GM19240 (cell line): ENCODE data around the gene TUBG1.
A peak's percentile ranks its signal among the peaks of the same experiment; 100 is the strongest.
"Not testable (repeated sequence)": the region's sequence is repeated elsewhere in the genome, so short reads cannot be mapped to it uniquely, and the experiment has no call there.

Source experiments
- DNase-seq: peaks from one replicate; pipeline ENCODE4 v3.0.0; 2011; ENCODE audit warnings: low spot score; ENCODE audit not compliant: insufficient read length

Gene TUBG1

DNA sequence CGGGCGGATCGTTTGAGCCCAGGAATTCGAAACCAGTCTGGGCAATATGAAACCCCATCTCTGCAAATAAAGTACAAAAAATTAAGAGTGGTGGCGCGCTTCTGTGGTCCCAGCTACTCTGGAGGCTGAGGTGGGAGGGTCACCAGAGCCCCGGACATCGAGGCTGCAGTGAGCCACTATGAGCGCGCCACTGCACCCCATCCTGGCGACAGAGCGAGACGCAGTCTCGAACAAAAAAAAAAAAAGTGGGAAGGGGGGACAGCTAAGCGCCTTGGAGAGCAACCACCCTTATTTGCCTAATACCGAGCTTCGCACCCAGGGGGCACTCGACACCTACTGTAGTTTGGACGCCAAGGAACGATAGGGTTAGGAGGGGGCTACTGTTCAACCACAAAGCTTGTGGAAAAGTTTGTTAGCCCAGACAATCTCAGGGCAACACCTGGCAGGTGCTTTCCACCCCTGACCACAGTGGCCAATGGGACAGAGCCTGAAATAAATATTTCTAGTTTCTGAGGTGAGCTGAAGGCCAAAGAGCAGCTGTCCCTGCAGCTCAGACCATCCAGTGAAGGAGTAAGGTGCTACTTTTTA, 31.1 kb upstream of the TUBG1 start:
- peak; percentile 58 for DNase-seq

GRCh38 chr17:42579794-42580551, 29.5 kb upstream of the TUBG1 start:
- no peak for DNase-seq

DNA sequence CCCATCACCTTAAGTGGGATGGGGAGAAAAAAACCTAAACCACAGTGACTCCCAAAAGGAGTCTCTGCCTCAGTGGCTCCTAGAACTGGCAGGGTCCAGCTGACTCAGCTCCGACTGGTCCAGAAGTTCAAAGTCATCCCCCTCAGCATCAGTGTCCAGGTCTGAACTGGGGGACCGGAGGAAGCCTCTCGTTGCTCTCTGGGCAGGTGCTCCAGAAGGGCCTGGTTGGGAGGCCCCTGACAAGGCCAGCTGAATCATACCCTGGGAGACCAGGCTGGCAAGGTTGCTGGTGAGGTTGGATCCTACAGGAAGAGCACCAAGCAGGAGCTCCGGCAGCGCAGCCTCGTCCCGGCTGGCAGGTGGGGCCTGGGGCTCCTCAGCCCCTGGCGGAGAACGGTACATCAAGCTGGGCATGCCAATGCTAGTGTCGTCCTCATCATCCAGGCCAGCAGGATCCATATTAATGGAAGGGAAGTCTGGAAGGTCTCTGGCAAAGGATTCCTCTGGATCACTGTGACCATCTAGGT, 27.7 kb upstream of the TUBG1 start:
- no peak for DNase-seq

DNA sequence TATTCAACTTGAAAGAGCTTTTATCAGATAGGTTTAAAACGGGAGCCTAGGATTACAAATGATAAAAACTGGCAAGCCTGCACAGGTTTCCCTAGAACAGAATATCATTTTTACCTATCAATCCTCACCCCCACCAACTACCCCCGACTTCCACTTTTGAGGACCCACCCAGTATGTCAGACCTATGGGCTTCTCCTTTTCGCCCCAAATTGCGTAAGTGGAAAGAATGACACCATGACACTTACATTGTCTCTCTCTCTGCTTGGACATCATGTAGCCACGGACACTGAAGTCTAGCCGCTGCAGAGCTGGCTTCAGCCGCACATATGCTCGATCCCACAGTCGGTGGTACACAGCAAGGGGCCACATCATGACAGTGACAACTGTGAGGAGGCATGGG, 24.6 kb upstream of the TUBG1 start:
- DNase-seq = no peak

GRCh38 chr17:42585353-42585752, 24.1 kb upstream of the TUBG1 start:
- no peak for DNase-seq

- DNase-seq = peak; percentile 67
Measured at GRCh38 chr17:42586514-42587230, 22.8 kb upstream of the TUBG1 start.

GRCh38 chr17:42590886-42591285, 18.6 kb upstream of the TUBG1 start:
- DNase-seq = no peak

GRCh38 chr17:42591411-42591810, 18.1 kb upstream of the TUBG1 start:
- DNase-seq = no peak

GRCh38 chr17:42596386-42596785, 13.1 kb upstream of the TUBG1 start:
- DNase-seq = no peak

GRCh38 chr17:42598905-42599304, 10.6 kb upstream of the TUBG1 start:
- DNase-seq = no peak

GRCh38 chr17:42603318-42603717, 6.2 kb upstream of the TUBG1 start:
- DNase-seq = no peak

DNA sequence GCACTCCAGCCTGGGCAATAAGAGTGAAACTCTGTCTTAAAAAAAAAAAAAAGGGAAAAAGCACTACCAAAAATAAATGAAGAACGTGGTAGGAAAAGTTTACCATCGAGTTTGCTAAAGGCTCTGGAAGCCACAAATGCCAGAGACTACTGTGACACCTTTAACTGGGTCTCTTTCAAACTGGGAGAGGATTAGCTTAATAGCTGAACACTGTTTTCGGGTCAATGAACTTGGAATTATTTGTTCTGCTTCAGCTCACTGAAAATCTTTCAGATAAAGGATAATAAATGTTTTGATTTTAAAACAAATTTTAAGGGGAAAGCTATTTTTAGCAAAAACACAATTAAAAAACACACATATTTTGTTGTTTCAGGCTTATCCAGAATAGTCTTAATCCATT, 1.7 kb upstream of the TUBG1 start:
- no peak for DNase-seq

GRCh38 chr17:42608305-42609181, 940 bp upstream of the TUBG1 start:
- DNase-seq = no peak

- not testable (repeated sequence) for DNase-seq
Measured at GRCh38 chr17:42609814-42610801, 625 bp downstream of the TUBG1 start.

- no peak for DNase-seq
Measured at GRCh38 chr17:42612013-42612412, 2.5 kb downstream of the TUBG1 start.

DNA sequence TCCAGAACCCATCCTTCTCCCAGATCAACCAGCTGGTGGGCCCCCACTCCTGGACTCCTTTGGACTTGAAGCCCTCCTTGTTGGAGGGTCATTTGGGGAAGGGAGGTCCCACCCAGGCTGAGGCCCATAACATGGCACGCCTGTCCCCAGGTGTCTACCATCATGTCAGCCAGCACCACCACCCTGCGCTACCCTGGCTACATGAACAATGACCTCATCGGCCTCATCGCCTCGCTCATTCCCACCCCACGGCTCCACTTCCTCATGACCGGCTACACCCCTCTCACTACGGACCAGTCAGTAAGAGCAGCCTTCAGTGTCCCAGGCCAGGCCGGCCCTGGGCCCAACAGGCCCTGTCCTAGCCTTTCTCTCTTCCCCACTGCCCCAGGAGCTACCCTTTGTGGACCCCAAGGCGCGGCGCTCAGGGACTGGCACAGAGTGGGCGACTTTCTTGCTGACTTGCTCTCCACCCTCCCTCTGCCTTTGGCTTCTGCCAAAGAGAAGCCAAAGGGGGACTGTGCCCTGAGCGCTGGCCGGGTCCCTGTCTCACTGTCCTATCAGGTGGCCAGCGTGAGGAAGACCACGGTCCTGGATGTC, 4.3 kb downstream of the TUBG1 start:
- no peak for DNase-seq

DNA sequence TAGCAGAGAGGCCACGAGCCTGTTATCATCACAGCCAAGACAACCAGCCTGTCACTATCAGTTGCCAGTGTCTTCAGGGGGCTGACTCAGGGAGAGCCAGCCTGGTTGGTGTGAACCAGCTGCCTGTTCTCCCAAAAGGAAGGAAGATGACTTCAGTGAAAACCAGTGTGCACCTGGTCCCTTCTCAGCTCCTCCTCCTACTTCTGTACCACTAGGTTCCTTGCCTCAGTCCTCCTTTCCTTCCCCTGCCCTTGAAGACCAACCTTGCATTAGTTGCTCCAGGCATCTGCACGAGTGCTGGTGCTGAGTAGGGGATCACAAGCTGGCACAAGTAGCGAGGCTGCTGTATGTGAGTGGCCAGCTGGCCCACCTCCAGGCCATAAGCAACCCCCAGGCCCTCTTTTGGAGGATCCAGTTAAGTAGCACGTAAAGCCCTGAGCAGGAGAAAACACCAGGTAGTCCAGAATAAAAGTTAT, 8.5 kb downstream of the TUBG1 start:
- no peak for DNase-seq

GRCh38 chr17:42618442-42619150, 9.1 kb downstream of the TUBG1 start:
- DNase-seq = peak; percentile 85

DNA sequence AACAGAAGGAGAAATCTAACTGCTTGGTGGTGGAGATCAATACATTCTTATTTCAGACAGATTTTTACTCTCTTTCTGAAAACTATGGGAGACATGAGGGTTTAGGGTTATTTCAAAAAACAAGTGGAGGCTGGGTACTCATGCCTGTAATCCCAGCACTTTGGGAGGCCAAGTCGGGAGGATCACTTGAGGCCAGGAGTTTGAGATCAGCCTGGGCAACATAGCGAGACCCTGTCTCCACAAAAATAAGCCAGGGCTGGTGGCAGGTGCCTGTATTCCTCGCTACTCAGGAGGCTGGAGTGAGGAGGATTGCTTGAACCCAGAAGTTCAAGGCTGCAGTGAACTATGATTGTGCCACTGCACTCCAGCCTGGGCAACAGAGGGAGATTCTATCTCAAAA, 12.5 kb downstream of the TUBG1 start:
- not testable (repeated sequence) for DNase-seq
